Mesenchymal stem cell (in vitro differentiated cells and primary cell): ENCODE data around the gene DNHD1.

ENCODE experiments used
- DNase-seq: peaks from one replicate; pipeline ENCODE4 v3.0.0-alpha.2; 2013
- H2AFZ ChIP-seq: one replicate; pipeline ENCODE4 v1.6.1; 2013; ENCODE audit warnings: low read depth, mild to moderate bottlenecking, control low read depth, inconsistent platforms, low read length, moderate library complexity
- H2AK5ac ChIP-seq: 2 replicates; pipeline ENCODE4 v1.6.1; 2013; ENCODE audit warnings: low read length, moderate library complexity, mild to moderate bottlenecking, inconsistent platforms; ENCODE audit not compliant: severe bottlenecking
- H2BK120ac ChIP-seq: one replicate; pipeline ENCODE4 v1.6.1; 2013; ENCODE audit warnings: low read depth, mild to moderate bottlenecking, inconsistent platforms, low read length, moderate library complexity
- H2BK12ac ChIP-seq, 2 experiments: one replicate each; pipeline ENCODE4 v1.6.1; 2013; ENCODE audit warnings: inconsistent platforms in 2 of 2, low read length in 2 of 2, mild to moderate bottlenecking in 2 of 2, moderate library complexity in 2 of 2, control low read depth in 1 of 2
- H2BK15ac ChIP-seq: one replicate; pipeline ENCODE4 v1.6.1; 2013; ENCODE audit warnings: mild to moderate bottlenecking, low read depth, inconsistent platforms; ENCODE audit not compliant: poor library complexity, severe bottlenecking
- H2BK5ac ChIP-seq: 2 replicates; pipeline ENCODE4 v1.6.1; 2013; ENCODE audit warnings: low read depth, mild to moderate bottlenecking, low read length, control low read depth, inconsistent platforms; ENCODE audit not compliant: poor library complexity, severe bottlenecking
- H3K14ac ChIP-seq, 2 experiments: one replicate each; pipeline ENCODE4 v1.6.1; 2013; ENCODE audit warnings: inconsistent platforms in 2 of 2, low read length in 2 of 2, control low read depth in 1 of 2, mild to moderate bottlenecking in 1 of 2, moderate library complexity in 1 of 2
- H3K18ac ChIP-seq, 2 experiments: one replicate each; pipeline ENCODE4 v1.6.1; 2013; ENCODE audit warnings: inconsistent platforms in 2 of 2, low read length in 2 of 2, control low read depth in 1 of 2, low read depth in 1 of 2, mild to moderate bottlenecking in 1 of 2
- H3K23ac ChIP-seq, 2 experiments: one replicate each; pipeline ENCODE4 v1.6.1; 2013; ENCODE audit warnings: inconsistent platforms in 2 of 2, low read length in 2 of 2, mild to moderate bottlenecking in 2 of 2, moderate library complexity in 2 of 2, control low read depth in 1 of 2
- H3K27ac ChIP-seq: 2 replicates; pipeline ENCODE4 v1.5.1; 2013; ENCODE audit warnings: mild to moderate bottlenecking, moderate library complexity, low read length, control low read depth, inconsistent platforms; ENCODE audit not compliant: poor library complexity, severe bottlenecking
- H3K27me3 ChIP-seq, 2 experiments: 2 replicates each; pipeline versions ENCODE4 v1.6.1 to v1.7.0; 2013; ENCODE audit warnings: low read length in 2 of 2, mild to moderate bottlenecking in 2 of 2, moderate library complexity in 2 of 2, control low read depth in 1 of 2, inconsistent platforms in 1 of 2; ENCODE audit not compliant: control insufficient read depth in 1 of 2, insufficient read depth in 1 of 2
- H3K36me3 ChIP-seq, 2 experiments: 2 replicates each; pipeline versions ENCODE4 v1.6.1 to v1.7.0; 2013; ENCODE audit warnings: low read length in 2 of 2, control low read depth in 1 of 2, inconsistent platforms in 1 of 2, low read depth in 1 of 2, mild to moderate bottlenecking in 1 of 2; ENCODE audit not compliant: insufficient read depth in 2 of 2, control insufficient read depth in 1 of 2
- H3K4ac ChIP-seq, 2 experiments: one replicate each; pipeline ENCODE4 v1.6.1; 2013; ENCODE audit warnings: inconsistent platforms in 2 of 2, low read length in 2 of 2, mild to moderate bottlenecking in 2 of 2, moderate library complexity in 2 of 2, control low read depth in 1 of 2, low read depth in 1 of 2
- H3K4me1 ChIP-seq: 2 replicates; pipeline ENCODE4 v1.6.1; 2013; ENCODE audit warnings: low read depth, low read length, control low read depth; ENCODE audit not compliant: control insufficient read depth, insufficient read depth
- H3K4me2 ChIP-seq: 2 replicates; pipeline ENCODE4 v1.6.1; 2013; ENCODE audit warnings: low read length, mild to moderate bottlenecking, inconsistent platforms; ENCODE audit not compliant: poor library complexity, severe bottlenecking
- H3K4me3 ChIP-seq, 2 experiments: 2 replicates each; pipeline versions ENCODE4 v1.5.1 to v1.7.0; 2013; ENCODE audit warnings: low read length in 2 of 2, mild to moderate bottlenecking in 2 of 2, control low read depth in 1 of 2, low read depth in 1 of 2; ENCODE audit not compliant: insufficient read depth in 1 of 2
- H3K79me1 ChIP-seq: replicated peaks from 2 replicates; pipeline ENCODE4 v1.6.1; 2013; ENCODE audit warnings: mild to moderate bottlenecking, control low read depth, low read length, inconsistent platforms; ENCODE audit not compliant: poor library complexity, severe bottlenecking
- H3K9ac ChIP-seq: 2 replicates; pipeline ENCODE4 v1.7.0; 2013; ENCODE audit warnings: mild to moderate bottlenecking, low read length, moderate library complexity
- H3K9me3 ChIP-seq: 2 replicates; pipeline ENCODE4 v1.7.0; 2013; ENCODE audit warnings: mild to moderate bottlenecking, low read length; ENCODE audit not compliant: control insufficient read depth
- H4K8ac ChIP-seq: one replicate; pipeline ENCODE4 v1.6.1; 2013; ENCODE audit warnings: inconsistent platforms, mild to moderate bottlenecking, low read length, moderate library complexity
- H4K91ac ChIP-seq: one replicate; pipeline ENCODE4 v1.6.1; 2013; ENCODE audit warnings: mild to moderate bottlenecking, low read length, inconsistent platforms
- WGBS: methylation state at CpG from one replicate; pipeline ENCODE4 v1.1.7; 2013; ENCODE audit warnings: mixed read lengths; 5-methylcytosine and 5-hydroxymethylcytosine counted together

Gene DNHD1

GRCh38 chr11:6476571-6476970, 20.5 kb upstream of the DNHD1 start:
- no peak overlapping the region for H3K9ac ChIP-seq
- no peak overlapping the region for H3K27ac ChIP-seq
- H2AFZ ChIP-seq: no peak overlapping the region
- H2BK12ac ChIP-seq: no peak overlapping the region
- H2AK5ac ChIP-seq: no peak overlapping the region
- DNase-seq: no peak
- H4K91ac ChIP-seq: no peak overlapping the region
- H3K18ac ChIP-seq: no peak overlapping the region
- H3K14ac ChIP-seq: no peak overlapping the region
- H2BK120ac ChIP-seq: no peak overlapping the region
- no peak overlapping the region for H2BK15ac ChIP-seq
- H3K4me3 ChIP-seq: no peak overlapping the region
- H3K4me1 ChIP-seq: peaks cover 16% of the 10 kb centered on the region
- no peak overlapping the region for H3K4ac ChIP-seq
- no peak overlapping the region for H2BK5ac ChIP-seq
- H3K4me2 ChIP-seq: no peak overlapping the region
- H3K79me1 ChIP-seq: peaks cover 31% of the 10 kb centered on the region
- no peaks in the 10 kb centered on the region for H3K9me3 ChIP-seq
- 96% methylated on average over 4 of the region's 4 CpGs for WGBS
- H3K27me3 ChIP-seq: no peaks in the 10 kb centered on the region
- no peak overlapping the region for H3K23ac ChIP-seq
- no peak overlapping the region for H4K8ac ChIP-seq
- H3K36me3 ChIP-seq: peaks cover 39% of the 10 kb centered on the region in 2 experiments

DNA sequence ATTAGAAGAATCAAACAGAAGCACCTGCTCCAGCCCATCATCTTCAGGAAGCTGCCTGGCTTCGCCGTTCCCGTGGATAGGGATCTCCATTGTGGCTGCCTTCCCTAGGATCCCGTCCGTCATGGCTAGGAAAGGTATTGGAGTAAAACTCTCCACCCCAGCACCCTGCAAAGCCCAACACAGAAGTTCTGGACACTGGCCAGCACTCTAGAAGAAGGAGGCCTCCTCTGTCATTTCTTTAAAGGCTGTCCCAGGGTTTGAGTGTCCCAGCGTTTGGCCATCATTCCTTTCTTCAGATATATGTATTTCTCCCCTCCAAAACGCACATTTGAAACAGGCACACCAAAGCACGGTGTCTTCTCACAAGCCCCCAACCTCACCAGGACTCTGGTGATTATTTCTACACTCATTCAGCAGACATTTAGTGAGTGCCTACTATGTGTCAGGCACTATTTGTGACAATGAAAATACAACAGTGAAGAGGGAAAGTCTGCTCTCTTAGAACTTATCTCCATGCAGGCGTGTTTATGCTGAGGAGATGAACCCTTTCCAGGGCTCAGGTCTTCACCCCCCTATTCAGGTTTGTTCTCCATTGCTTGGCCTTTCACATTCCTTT, 16.7 kb upstream of the DNHD1 start:
- H3K14ac ChIP-seq: peak overlapping the region in 1 of 2 experiments; percentile 98
- no peak overlapping the region for H2BK15ac ChIP-seq
- no peak overlapping the region for H2BK5ac ChIP-seq
- H3K4me1 ChIP-seq: peaks cover 13% of the 10 kb centered on the region
- peak overlapping the region; percentile 83 to 92 for H3K18ac ChIP-seq
- H3K79me1 ChIP-seq: peaks cover 37% of the 10 kb centered on the region
- peak; percentile 14 for DNase-seq
- peak overlapping the region; percentile 96 for H3K9ac ChIP-seq
- no peaks in the 10 kb centered on the region for H3K27me3 ChIP-seq
- H4K8ac ChIP-seq: peak overlapping the region; percentile 58
- peak overlapping the region; percentile 78 for H3K4me2 ChIP-seq
- H2BK120ac ChIP-seq: peak overlapping the region; percentile 29
- peaks cover 43 to 71% of the 10 kb centered on the region in 2 experiments for H3K36me3 ChIP-seq
- H3K23ac ChIP-seq: no peak overlapping the region
- WGBS: 80% methylated on average over 9 of the region's 9 CpGs
- H3K4ac ChIP-seq: peak overlapping the region in 1 of 2 experiments; percentile 94
- no peaks in the 10 kb centered on the region for H3K9me3 ChIP-seq
- peak overlapping the region; percentile 89 for H2AK5ac ChIP-seq
- H4K91ac ChIP-seq: no peak overlapping the region
- peak overlapping the region; percentile 84 to 96 for H3K4me3 ChIP-seq
- H3K27ac ChIP-seq: no peak overlapping the region
- H2AFZ ChIP-seq: peak overlapping the region; percentile 36
- no peak overlapping the region for H2BK12ac ChIP-seq

DNA sequence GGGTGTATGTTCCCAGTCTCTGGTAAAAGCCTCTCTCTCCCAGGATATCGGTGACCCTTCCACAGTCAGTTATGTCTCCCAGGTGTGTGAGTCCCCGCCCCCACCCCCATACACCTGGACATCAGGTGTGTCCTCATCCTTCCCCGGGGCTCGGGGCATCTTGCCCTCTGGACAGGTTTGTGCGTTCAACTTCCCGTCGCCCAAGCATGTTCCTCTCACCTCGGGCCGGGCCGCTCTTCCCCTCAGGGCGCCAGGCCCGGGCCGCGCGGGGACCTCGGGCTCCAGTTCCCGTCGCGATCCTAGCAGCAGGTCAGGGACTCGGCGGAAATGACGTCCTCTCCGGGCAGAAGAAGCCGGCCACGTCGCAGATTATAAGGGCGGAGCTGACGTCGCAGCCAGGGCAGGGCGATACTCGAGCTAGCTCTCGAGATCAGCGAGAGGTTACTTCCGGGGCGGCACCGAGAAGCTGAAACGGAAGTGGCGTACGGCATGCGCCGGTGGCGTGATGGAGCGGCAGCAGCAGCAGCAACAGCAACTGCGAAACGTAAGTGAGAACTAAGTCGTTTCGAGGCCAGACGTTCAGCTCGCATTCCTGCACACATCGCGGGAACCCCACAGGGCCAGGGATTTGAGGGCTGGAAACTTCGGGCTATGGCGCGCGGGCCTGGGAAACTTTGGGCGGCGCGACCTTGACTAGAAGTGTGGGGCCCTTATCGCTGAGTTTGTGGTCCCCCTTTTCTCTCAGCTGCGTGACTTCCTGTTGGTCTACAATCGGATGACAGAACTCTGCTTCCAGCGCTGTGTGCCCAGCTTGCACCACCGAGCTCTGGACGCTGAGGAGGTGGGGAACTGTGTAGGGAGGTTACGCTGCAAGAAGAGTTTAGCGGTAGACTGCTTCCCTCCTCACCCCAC, 15.8 kb upstream of the DNHD1 start, which contains the start of the genes ARFIP2 and TIMM10B:
Gene ARFIP2 (minus strand): TSS at position 320 of the 912 bp plus-strand sequence. CDS start 910 bp downstream, outside the sequence.
Gene TIMM10B (plus strand): TSS at position 490 of the 912 bp plus-strand sequence. CDS start 16 bp downstream, at position 506.
- H2BK120ac ChIP-seq: peak within 1 kb of the TSS; percentile 35
- H2BK15ac ChIP-seq: peak within 1 kb of the TSS; percentile 65
- H3K9ac ChIP-seq: peak within 1 kb of the TSS; percentile 96
- peak within 1 kb of the TSS; percentile 95 for H4K91ac ChIP-seq
- H3K4ac ChIP-seq: peak within 1 kb of the TSS; percentile 55 to 94
- peak; percentile 99 for DNase-seq
- H3K36me3 ChIP-seq: peaks cover 40 to 79% of the 10 kb centered on the region in 2 experiments
- peak within 1 kb of the TSS in 1 of 2 experiments; percentile 98 for H3K14ac ChIP-seq
- peaks cover 40% of the 10 kb centered on the region for H3K79me1 ChIP-seq
- H3K4me3 ChIP-seq: peak within 1 kb of the TSS; percentile 84 to 96
- H3K27ac ChIP-seq: peak within 1 kb of the TSS; percentile 79
- no peaks in the 10 kb centered on the region for H3K27me3 ChIP-seq
- H3K4me2 ChIP-seq: peak within 1 kb of the TSS; percentile 92
- no peaks in the 10 kb centered on the region for H3K9me3 ChIP-seq
- H2BK12ac ChIP-seq: peak within 1 kb of the TSS; percentile 14 to 34
- peak within 1 kb of the TSS; percentile 36 for H2AFZ ChIP-seq
- H3K23ac ChIP-seq: peak within 1 kb of the TSS in 1 of 2 experiments; percentile 61
- peak within 1 kb of the TSS; percentile 88 to 92 for H3K18ac ChIP-seq
- H2AK5ac ChIP-seq: peak within 1 kb of the TSS; percentile 89
- H2BK5ac ChIP-seq: no peak within 1 kb of the TSS
- H3K4me1 ChIP-seq: peaks cover 13% of the 10 kb centered on the region
- H4K8ac ChIP-seq: peak within 1 kb of the TSS; percentile 76
- WGBS: under 1% methylated on average over 59 of the region's 66 CpGs

DNA sequence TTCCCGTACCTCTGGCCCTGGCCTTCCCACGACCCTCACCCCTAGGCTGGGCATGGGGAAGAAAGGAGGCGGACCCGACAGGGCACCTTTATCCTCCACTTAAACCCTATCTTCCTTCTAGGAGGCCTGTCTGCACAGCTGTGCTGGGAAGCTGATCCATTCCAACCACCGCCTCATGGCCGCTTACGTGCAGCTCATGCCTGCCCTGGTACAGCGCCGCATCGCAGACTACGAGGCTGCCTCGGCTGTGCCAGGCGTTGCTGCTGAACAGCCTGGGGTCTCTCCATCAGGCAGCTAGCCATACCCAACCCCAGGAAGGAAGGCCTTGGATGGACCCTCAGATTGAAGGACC, 15.2 kb upstream of the DNHD1 start:
- Histone ChIP-seq H3K27me3 (no peaks in the 10 kb centered on the region), H3K14ac (peak overlapping the region in 1 of 2 experiments; percentile 72), H2AFZ (no peak overlapping the region), H2BK15ac (peak overlapping the region; percentile 65), H3K9ac (peak overlapping the region; percentile 96), H3K4ac (peak overlapping the region; percentile 39 to 88), H3K36me3 (peaks cover 34 to 79% of the 10 kb centered on the region in 2 experiments), H3K4me2 (peak overlapping the region; percentile 92), H3K9me3 (no peaks in the 10 kb centered on the region), H3K27ac (peak overlapping the region; percentile 79), H4K8ac (peak overlapping the region; percentile 76), H3K79me1 (peaks cover 43% of the 10 kb centered on the region), H3K23ac (no peak overlapping the region), H2BK5ac (no peak overlapping the region), H3K4me1 (peaks cover 13% of the 10 kb centered on the region), H3K18ac (peak overlapping the region; percentile 76 to 88), H2AK5ac (peak overlapping the region; percentile 87), H2BK12ac (peak overlapping the region; percentile 14 to 34), H4K91ac (peak overlapping the region; percentile 95), H2BK120ac (peak overlapping the region; percentile 35), H3K4me3 (peak overlapping the region; percentile 65 to 96)
- DNase-seq: no peak
- 25% methylated on average over 13 of the region's 13 CpGs for WGBS
